HAP-1 (cell line): ENCODE data around the gene HMMR.

Experiments used
- DNase-seq, 2 experiments: peaks; one replicate each; pipeline ENCODE4 v3.0.0-alpha.2; 2016 to 2020; ENCODE audit warnings: low spot score in 2 of 2
- H3K27me3 ChIP-seq: fragments of 250-450 bp; sonication (Bioruptor Pico); 2 replicates; pipeline ENCODE4 v1.5.1; 2020; ENCODE audit warnings: low read depth, mild to moderate bottlenecking, moderate library complexity
- H3K36me3 ChIP-seq: fragments of 250-450 bp; sonication (Bioruptor Pico); replicated peaks from 2 replicates; pipeline ENCODE4 v1.5.1; 2020; ENCODE audit warnings: mild to moderate bottlenecking
- H3K4me1 ChIP-seq: fragments of 250-450 bp; sonication (Bioruptor Pico); 2 replicates; pipeline ENCODE4 v1.5.1; 2020; ENCODE audit warnings: mild to moderate bottlenecking
- H3K4me3 ChIP-seq: fragments of 250-450 bp; sonication (Bioruptor Pico); 2 replicates; pipeline ENCODE4 v1.5.1; 2020; ENCODE audit warnings: mild to moderate bottlenecking, moderate library complexity
- H3K9me3 ChIP-seq: fragments of 250-450 bp; sonication (Bioruptor Pico); 2 replicates; pipeline ENCODE4 v1.5.1; 2020; ENCODE audit warnings: mild to moderate bottlenecking, moderate library complexity
- in situ Hi-C: fragments of 300-500 bp; cut with MboI; formaldehyde crosslinking; loops from 3 replicates; pipeline ENCODE4 v1.14.3; 2020; ENCODE audit warnings: low sequenced_read_pairs, inconsistent platforms, mixed read lengths

HMMR gene

GRCh38 chr5:163473635-163474243, 13.3 kb downstream of the HMMR start:
- Histone ChIP-seq H3K4me1 (no peaks in the 10 kb centered on the region), H3K9me3 (no peaks in the 10 kb centered on the region), H3K4me3 (no peak overlapping the region), H3K27me3 (no peaks in the 10 kb centered on the region), H3K36me3 (peaks cover 94% of the 10 kb centered on the region)
- no peak for DNase-seq
- in situ Hi-C loops = no loop called here

DNA sequence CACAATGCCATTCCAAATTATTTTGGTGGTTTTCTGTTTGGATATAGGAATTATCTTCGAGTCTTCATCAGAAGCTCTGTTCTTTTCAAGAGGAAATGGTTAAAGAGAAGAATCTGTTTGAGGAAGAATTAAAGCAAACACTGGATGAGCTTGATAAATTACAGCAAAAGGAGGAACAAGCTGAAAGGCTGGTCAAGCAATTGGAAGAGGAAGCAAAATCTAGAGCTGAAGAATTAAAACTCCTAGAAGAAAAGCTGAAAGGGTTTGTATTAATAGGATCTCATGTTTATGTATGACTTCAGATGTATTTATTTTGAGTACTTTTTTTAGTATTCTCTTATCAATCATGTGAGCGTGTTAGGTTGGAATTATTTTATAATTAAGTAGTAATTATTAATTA, 15.0 kb downstream of the HMMR start:
- H3K9me3 ChIP-seq = no peaks in the 10 kb centered on the region
- no peak overlapping the region for H3K4me3 ChIP-seq
- in situ Hi-C loops = no loop called here
- DNase-seq = no peak
- H3K4me1 ChIP-seq = no peaks in the 10 kb centered on the region
- no peaks in the 10 kb centered on the region for H3K27me3 ChIP-seq
- peaks cover 96% of the 10 kb centered on the region for H3K36me3 ChIP-seq

DNA sequence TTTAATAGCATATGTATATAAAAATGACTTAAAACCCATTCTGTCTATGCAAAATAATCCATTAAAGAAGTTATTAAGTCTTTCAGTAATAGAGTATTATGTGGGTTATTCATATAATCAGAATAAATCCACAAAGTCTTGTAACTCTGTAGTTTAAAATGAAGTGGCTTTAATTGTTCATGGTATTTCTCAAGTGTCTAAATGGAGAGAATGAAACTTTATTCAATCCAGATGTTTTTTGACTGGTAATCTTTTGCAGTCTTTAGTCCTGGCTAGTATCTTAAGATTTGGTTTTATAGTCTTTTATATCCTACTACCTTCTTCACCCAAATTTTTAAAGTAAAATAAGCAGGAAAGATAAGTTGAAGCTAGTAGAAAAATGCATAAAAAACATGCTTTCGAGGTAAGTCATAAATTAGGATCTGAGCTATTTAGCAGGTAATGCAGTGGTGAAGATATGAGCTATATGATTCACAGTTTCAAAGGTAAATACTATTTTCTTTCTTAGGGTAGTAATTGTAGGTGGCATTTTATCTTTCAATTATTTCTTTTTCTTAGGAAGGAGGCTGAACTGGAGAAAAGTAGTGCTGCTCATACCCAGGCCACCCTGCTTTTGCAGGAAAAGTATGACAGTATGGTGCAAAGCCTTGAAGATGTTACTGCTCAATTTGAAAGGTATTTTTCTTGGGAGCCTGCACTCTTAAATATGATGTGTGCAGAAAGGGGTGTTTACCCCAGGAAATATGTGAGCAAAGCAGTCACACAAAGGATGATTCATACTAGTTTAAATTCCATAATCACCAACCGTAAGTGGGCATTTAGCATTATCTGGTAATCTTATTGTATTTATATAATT, 17.9 kb downstream of the HMMR start:
- Histone ChIP-seq H3K36me3 (peaks cover 96% of the 10 kb centered on the region), H3K9me3 (no peaks in the 10 kb centered on the region), H3K4me3 (no peak overlapping the region), H3K27me3 (no peaks in the 10 kb centered on the region), H3K4me1 (no peaks in the 10 kb centered on the region)
- in situ Hi-C loops = no loop called here
- DNase-seq = no peak

DNA sequence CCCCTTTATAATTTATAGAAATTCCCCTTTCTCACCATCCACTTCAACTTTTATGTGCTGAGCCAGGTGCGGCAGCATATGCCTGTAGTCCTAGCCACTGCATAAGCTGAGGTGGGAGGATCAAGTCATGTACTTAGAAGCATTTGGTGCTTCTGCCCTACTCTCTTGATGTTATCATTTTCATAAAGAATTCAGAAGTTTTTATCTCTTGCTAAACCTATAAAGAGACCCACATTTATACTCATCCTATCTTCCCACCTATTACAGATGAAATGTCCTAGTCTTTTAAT, 18.5 kb downstream of the HMMR start:
- DNase-seq = no peak
- no peak overlapping the region for H3K4me3 ChIP-seq
- H3K27me3 ChIP-seq = no peaks in the 10 kb centered on the region
- no peaks in the 10 kb centered on the region for H3K4me1 ChIP-seq
- peaks cover 95% of the 10 kb centered on the region for H3K36me3 ChIP-seq
- in situ Hi-C loops = no loop called here
- H3K9me3 ChIP-seq = no peaks in the 10 kb centered on the region

DNA sequence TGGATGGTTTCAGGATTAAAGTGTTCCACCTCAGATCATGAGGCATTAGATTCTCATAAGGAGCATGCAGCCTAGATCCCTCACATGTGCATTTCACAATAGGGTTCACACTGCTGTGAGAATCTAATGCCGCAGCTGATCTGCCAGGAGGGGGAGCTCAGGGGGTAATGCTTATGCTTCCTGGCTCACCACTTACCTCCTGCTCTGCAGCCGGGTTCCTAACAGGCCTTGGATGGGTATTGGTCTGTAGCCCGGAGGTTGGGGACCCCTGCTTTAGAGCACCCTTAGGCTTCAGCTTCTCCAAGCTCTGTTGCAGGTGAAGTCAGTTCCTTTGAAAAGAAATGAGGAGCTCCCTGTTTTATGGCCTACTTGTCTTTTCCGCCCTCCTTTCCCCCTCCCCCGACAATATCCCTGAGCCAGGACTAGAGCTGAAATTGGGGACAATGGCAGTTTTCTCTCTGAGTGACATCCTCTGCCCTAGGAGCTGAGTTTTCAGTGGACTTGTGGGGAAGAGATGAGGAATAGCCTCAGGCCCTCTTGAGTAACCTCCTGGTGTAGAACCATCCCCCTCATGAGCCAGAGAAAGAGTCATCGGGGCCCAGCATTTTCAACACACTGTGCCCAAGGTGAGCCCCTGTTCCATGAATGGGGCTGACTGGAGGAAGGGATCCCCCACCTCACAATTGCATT, 28.8 kb downstream of the HMMR start:
- H3K27me3 ChIP-seq = no peaks in the 10 kb centered on the region
- no peaks in the 10 kb centered on the region for H3K4me1 ChIP-seq
- no peak overlapping the region for H3K4me3 ChIP-seq
- in situ Hi-C loops = no loop called here
- peaks cover 84% of the 10 kb centered on the region for H3K36me3 ChIP-seq
- no peaks in the 10 kb centered on the region for H3K9me3 ChIP-seq
- peak in 1 of 2 experiments; percentile 27 for DNase-seq

DNA sequence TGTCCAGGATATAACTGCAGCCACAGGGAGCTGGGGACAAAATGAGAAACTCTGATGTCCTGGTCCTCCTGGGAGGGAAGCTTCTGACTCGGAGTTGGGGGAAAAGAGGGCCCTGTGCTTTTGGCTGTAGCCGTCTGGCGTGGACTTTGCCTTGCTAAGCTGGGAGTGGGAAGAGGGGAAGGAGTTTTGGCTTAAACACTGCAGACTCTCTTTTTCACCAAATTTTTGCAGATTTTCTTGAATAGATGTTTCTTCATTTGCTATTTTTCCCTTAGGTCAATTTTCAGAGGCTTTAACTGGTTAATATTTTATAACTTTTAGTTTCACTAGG, 29.3 kb downstream of the HMMR start:
- Histone ChIP-seq H3K36me3 (peaks cover 79% of the 10 kb centered on the region), H3K4me3 (no peak overlapping the region), H3K27me3 (no peaks in the 10 kb centered on the region), H3K4me1 (no peaks in the 10 kb centered on the region), H3K9me3 (no peaks in the 10 kb centered on the region)
- no peak for DNase-seq
- in situ Hi-C loops = no loop called here

DNA sequence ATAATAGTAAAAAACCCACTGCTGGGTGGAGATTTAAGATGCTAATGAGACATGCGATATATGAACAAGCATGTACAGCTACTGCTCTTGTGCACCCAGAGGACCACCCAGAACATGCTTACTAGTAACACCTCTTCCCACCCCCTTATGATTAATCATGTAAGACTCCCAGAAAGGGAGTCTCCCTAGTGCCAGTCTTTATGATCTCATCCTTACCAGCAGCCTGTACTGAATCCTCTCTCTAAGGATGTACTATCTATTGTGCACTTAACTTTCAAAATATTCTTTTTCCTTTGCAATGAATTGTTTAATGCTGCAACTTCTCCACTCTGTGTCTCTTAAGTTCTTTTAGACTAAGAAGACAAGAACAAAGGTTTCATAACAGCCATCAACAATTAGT, 35.9 kb downstream of the HMMR start:
- DNase-seq = no peak
- Histone ChIP-seq H3K9me3 (no peaks in the 10 kb centered on the region), H3K27me3 (no peaks in the 10 kb centered on the region), H3K4me3 (no peak overlapping the region), H3K4me1 (no peaks in the 10 kb centered on the region), H3K36me3 (peaks cover 22% of the 10 kb centered on the region)
- in situ Hi-C loops = no loop called here

GRCh38 chr5:163497315-163497714, 36.9 kb downstream of the HMMR start:
- H3K36me3 ChIP-seq = peaks cover 12% of the 10 kb centered on the region
- H3K4me3 ChIP-seq = no peak overlapping the region
- in situ Hi-C loops = no loop called here
- DNase-seq = no peak
- no peaks in the 10 kb centered on the region for H3K27me3 ChIP-seq
- H3K4me1 ChIP-seq = no peaks in the 10 kb centered on the region; the same call in 1 of the 2 replicates
- no peaks in the 10 kb centered on the region for H3K9me3 ChIP-seq

DNA sequence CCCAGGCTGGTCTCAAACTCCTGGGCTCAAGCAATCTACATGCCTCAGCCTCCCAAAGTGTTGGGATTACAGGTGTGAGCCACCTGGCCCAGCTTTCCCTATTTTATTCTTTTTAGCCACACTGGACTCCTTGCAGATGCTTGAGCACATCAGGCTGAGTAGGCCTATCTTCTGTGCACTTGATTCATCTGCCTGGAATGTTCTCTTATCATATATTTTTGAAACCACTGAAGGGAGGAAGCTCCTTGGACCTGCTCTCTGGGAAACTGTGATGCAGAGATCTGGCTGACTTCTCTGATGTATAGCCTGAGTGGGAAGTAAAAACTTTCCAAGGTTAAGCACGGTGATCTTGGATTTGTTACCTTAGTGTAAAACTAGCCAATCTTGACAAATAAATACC, 38.5 kb downstream of the HMMR start:
- no peak for DNase-seq
- H3K36me3 ChIP-seq = no peaks in the 10 kb centered on the region
- in situ Hi-C loops = no loop called here
- H3K4me1 ChIP-seq = peaks cover 9% of the 10 kb centered on the region
- H3K27me3 ChIP-seq = no peaks in the 10 kb centered on the region
- no peaks in the 10 kb centered on the region for H3K9me3 ChIP-seq
- no peak overlapping the region for H3K4me3 ChIP-seq

- DNase-seq = no peak
- H3K9me3 ChIP-seq = no peaks in the 10 kb centered on the region
- H3K4me1 ChIP-seq = peaks cover 26% of the 10 kb centered on the region
- in situ Hi-C loops = no loop called here
- no peaks in the 10 kb centered on the region for H3K27me3 ChIP-seq
- H3K4me3 ChIP-seq = no peak overlapping the region
- H3K36me3 ChIP-seq = no peaks in the 10 kb centered on the region
These were observed 42.1 kb downstream of the HMMR start for GRCh38 chr5:163502521-163502920.

DNA sequence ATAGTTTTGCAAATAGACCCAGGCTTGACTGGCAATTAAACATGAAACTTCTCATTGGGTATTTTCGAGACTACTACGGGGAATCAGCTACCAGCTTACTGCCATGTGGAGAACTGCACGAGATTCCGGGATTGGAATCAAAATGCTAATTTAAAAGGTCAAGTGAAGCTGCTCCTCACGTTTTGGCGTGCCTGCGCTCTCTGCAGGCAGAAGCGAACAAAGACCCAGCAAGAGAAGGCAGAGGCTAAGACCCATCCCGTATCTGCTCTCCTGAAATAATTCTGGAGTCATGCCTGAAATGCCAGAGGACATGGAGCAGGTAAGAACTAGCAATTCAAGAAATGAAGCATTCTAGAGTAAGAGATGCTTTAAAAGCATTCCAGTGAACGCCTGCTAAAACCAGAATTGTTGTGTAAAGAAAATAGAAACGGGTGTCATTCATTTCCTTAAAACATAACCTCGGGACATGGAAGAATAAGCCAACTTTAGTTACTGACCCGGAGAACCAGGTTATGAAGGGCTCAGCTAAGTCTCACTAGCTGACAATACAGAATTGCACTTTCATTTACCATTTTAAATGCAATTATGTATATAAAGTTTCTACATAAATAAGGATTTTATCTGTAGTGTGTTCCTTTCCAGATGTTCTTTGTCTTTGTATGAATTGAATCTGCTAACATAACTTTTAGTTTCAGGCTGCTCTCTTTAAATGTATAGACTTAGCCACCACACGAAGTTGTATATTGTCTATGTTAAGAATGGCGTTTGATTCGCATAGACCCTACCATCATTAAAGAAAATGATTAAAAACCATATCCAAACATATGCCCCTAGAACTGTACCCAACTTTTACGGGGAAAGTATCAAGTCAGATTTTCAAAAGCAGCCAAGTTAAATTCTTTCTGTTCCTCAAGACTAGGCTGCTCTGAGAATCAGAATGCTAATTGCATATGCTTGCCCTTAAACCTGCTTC, 43.0 kb downstream of the HMMR start:
- DNase-seq = peak; percentile 77 to 81

GRCh38 chr5:163504079-163504931, 43.9 kb downstream of the HMMR start:
- no peaks in the 10 kb centered on the region for H3K27me3 ChIP-seq
- peaks cover 34% of the 10 kb centered on the region for H3K4me1 ChIP-seq
- peak; percentile 62 to 75 for DNase-seq
- H3K9me3 ChIP-seq = no peaks in the 10 kb centered on the region
- H3K4me3 ChIP-seq = peak overlapping the region; percentile 85
- in situ Hi-C loops = no loop called here
- H3K36me3 ChIP-seq = no peaks in the 10 kb centered on the region

More for the DNA sequence above, 43.0 kb downstream of the HMMR start:
- Histone ChIP-seq H3K4me1 (peaks cover 29% of the 10 kb centered on the region), H3K27me3 (no peaks in the 10 kb centered on the region), H3K9me3 (no peaks in the 10 kb centered on the region), H3K36me3 (no peaks in the 10 kb centered on the region), H3K4me3 (peak overlapping the region; percentile 85)
- in situ Hi-C loops = no loop called here

DNA sequence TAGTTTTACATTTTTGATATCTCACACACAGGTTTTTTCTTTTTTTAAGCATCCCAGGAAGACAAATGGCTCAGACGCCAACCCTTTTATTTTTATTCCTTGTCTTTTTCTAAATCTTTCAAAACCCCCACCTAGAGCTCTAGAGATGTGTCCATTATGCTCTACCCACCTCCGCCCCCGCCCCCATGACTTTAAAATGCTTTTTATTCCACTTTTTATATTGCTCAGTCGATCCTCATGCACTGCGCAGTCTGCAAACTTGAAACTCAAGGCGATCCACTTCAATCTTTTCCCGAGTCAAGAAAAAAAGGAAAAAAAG, 44.6 kb downstream of the HMMR start:
- no peaks in the 10 kb centered on the region for H3K9me3 ChIP-seq
- peak overlapping the region; percentile 85 for H3K4me3 ChIP-seq
- in situ Hi-C loops = no loop called here
- H3K4me1 ChIP-seq = peaks cover 37% of the 10 kb centered on the region
- H3K36me3 ChIP-seq = no peaks in the 10 kb centered on the region
- DNase-seq = no peak
- no peaks in the 10 kb centered on the region for H3K27me3 ChIP-seq
